ENCODE results near the gene ST6GALNAC3. TPM values are rescaled to one million over a fixed set of nuclear protein-coding genes. Genes with fewer than 3 reads are reported as not detected.

The ST6GALNAC3 gene
- total RNA-seq, 2 experiments from 2014 or later: 0.21 to 0.44 TPM

- CTCF ChIA-PET: no interaction called here
- POLR2A ChIA-PET: no interaction called here
These were observed 397.0 kb downstream of the ST6GALNAC3 start for GRCh38 chr1:76471536-76471935.

- CTCF ChIA-PET: no interaction called here
- POLR2A ChIA-PET: no interaction called here
These were observed 399.0 kb downstream of the ST6GALNAC3 start for GRCh38 chr1:76473591-76473990.

- ChIA-PET POLR2A (no interaction called here), CTCF (no interaction called here)
These were observed 400.4 kb downstream of the ST6GALNAC3 start for GRCh38 chr1:76474922-76475321.

- POLR2A ChIA-PET: no interaction called here
- CTCF ChIA-PET: no interaction called here
These were observed 402.6 kb downstream of the ST6GALNAC3 start for GRCh38 chr1:76477156-76477555.

GRCh38 chr1:76480827-76481226 is 406.3 kb downstream of the ST6GALNAC3 start:
- CTCF ChIA-PET: no interaction called here

GRCh38 chr1:76481672-76482071 is 407.1 kb downstream of the ST6GALNAC3 start:
- CTCF ChIA-PET: no interaction called here

More at GRCh38 chr1:76480827-76481226, 406.3 kb downstream of the ST6GALNAC3 start:
- POLR2A ChIA-PET: no interaction called here

GRCh38 chr1:76482272-76482671 is 407.7 kb downstream of the ST6GALNAC3 start:
- ChIA-PET CTCF (no interaction called here), POLR2A (no interaction called here)

More at GRCh38 chr1:76481672-76482071, 407.1 kb downstream of the ST6GALNAC3 start:
- POLR2A ChIA-PET: no interaction called here

- ChIA-PET POLR2A (no interaction called here), CTCF (no interaction called here)
These were observed 417.2 kb downstream of the ST6GALNAC3 start for GRCh38 chr1:76491737-76492136.

- CTCF ChIA-PET: no interaction called here
- POLR2A ChIA-PET: no interaction called here
These were observed 418.3 kb downstream of the ST6GALNAC3 start for GRCh38 chr1:76492752-76493430.

GRCh38 chr1:76494807-76495206 is 420.3 kb downstream of the ST6GALNAC3 start:
- ChIA-PET POLR2A (no interaction called here), CTCF (no interaction called here)

GRCh38 chr1:76496871-76497270 is 422.3 kb downstream of the ST6GALNAC3 start:
- CTCF ChIA-PET: no interaction called here
- POLR2A ChIA-PET: no interaction called here

- ChIA-PET CTCF (no interaction called here), POLR2A (no interaction called here)
These were observed 425.6 kb downstream of the ST6GALNAC3 start for GRCh38 chr1:76500116-76500515.

GRCh38 chr1:76501136-76501535 is 426.6 kb downstream of the ST6GALNAC3 start:
- ChIA-PET CTCF (no interaction called here), POLR2A (no interaction called here)

- POLR2A ChIA-PET: no interaction called here
- CTCF ChIA-PET: no interaction called here
These were observed 427.2 kb downstream of the ST6GALNAC3 start for GRCh38 chr1:76501586-76502219.

GRCh38 chr1:76503100-76503499 is 428.6 kb downstream of the ST6GALNAC3 start:
- ChIA-PET CTCF (no interaction called here), POLR2A (no interaction called here)

GRCh38 chr1:76503736-76504135 is 429.2 kb downstream of the ST6GALNAC3 start:
- ChIA-PET CTCF (no interaction called here), POLR2A (no interaction called here)

- POLR2A ChIA-PET: no interaction called here
- CTCF ChIA-PET: no interaction called here
These were observed 432.8 kb downstream of the ST6GALNAC3 start for GRCh38 chr1:76507376-76507775.

GRCh38 chr1:76508871-76509270 is 434.3 kb downstream of the ST6GALNAC3 start:
- POLR2A ChIA-PET: no interaction called here
- CTCF ChIA-PET: no interaction called here

GRCh38 chr1:76510672-76511557 is 436.4 kb downstream of the ST6GALNAC3 start:
- POLR2A ChIA-PET: no interaction called here
- CTCF ChIA-PET: no interaction called here

GRCh38 chr1:76511558-76512179 is 437.1 kb downstream of the ST6GALNAC3 start:
- POLR2A ChIA-PET: no interaction called here
- CTCF ChIA-PET: no interaction called here

- ChIA-PET POLR2A (no interaction called here), CTCF (no interaction called here)
These were observed 456.4 kb downstream of the ST6GALNAC3 start for GRCh38 chr1:76530953-76531352.
